HEK293 (cell line): ENCODE data around the gene GALNT1.

Experiments
- HOXA7 ChIP-seq: sonication (generic); formaldehyde crosslinking; IDR thresholded peaks from 2 replicates; pipeline ENCODE4 v1.8.1; 2022; ENCODE audit warnings: missing genetic modification reagents, borderline replicate concordance
- KLF7 ChIP-seq: fragments of 450-650 bp; formaldehyde crosslinking; IDR thresholded peaks from 2 replicates; pipeline ENCODE4 v1.5.1; 2016; ENCODE audit warnings: missing biosample characterization, missing genetic modification characterization, borderline replicate concordance
- OVOL3 ChIP-seq: fragments of 450-650 bp; formaldehyde crosslinking; IDR thresholded peaks from 2 replicates; pipeline ENCODE4 v1.5.1; 2016; ENCODE audit warnings: missing biosample characterization, missing genetic modification characterization
- ZBTB8A ChIP-seq: fragments of 450-650 bp; formaldehyde crosslinking; IDR thresholded peaks from 2 replicates; pipeline ENCODE4 v1.5.1; 2016; ENCODE audit warnings: missing biosample characterization, missing genetic modification characterization
- ZNF211 ChIP-seq: fragments of 450-650 bp; formaldehyde crosslinking; IDR thresholded peaks from 2 replicates; pipeline ENCODE4 v1.5.1; 2016; ENCODE audit warnings: low read depth, missing biosample characterization, missing genetic modification characterization
- ZNF510 ChIP-seq: fragments of 450-650 bp; formaldehyde crosslinking; IDR thresholded peaks from 2 replicates; pipeline ENCODE4 v1.5.1; 2018; ENCODE audit warnings: mild to moderate bottlenecking, missing genetic modification characterization, missing biosample characterization; ENCODE audit not compliant: insufficient replicate concordance
- ZNF521 ChIP-seq: fragments of 450-650 bp; formaldehyde crosslinking; IDR thresholded peaks from 2 replicates; pipeline ENCODE4 v1.5.1; 2017; ENCODE audit warnings: missing biosample characterization, mild to moderate bottlenecking, missing genetic modification characterization
- ZNF639 ChIP-seq: fragments of 450-650 bp; formaldehyde crosslinking; IDR thresholded peaks from 2 replicates; pipeline ENCODE4 v1.5.1; 2016; ENCODE audit warnings: missing biosample characterization, missing genetic modification characterization
- ZNF660 ChIP-seq: fragments of 450-650 bp; IDR thresholded peaks from 2 replicates; pipeline ENCODE4 v1.5.1; 2018; ENCODE audit warnings: missing biosample characterization, mild to moderate bottlenecking, missing genetic modification characterization
- ZSCAN18 ChIP-seq: fragments of 450-650 bp; formaldehyde crosslinking; IDR thresholded peaks from 2 replicates; pipeline ENCODE4 v1.5.1; 2016; ENCODE audit warnings: missing biosample characterization, missing genetic modification characterization
- TF ChIP-seq, protein P1 (sequence below): fragments of 450-650 bp; formaldehyde crosslinking; IDR thresholded peaks from 2 replicates; pipeline ENCODE4 v1.5.1; 2016; ENCODE audit warnings: missing biosample characterization, missing genetic modification characterization
- TF ChIP-seq, protein P2 (sequence below): fragments of 450-650 bp; formaldehyde crosslinking; IDR thresholded peaks from 2 replicates; pipeline ENCODE4 v1.5.1; 2016; ENCODE audit warnings: missing biosample characterization, missing genetic modification characterization
- TF ChIP-seq, protein P3 (sequence below): fragments of 450-650 bp; formaldehyde crosslinking; IDR thresholded peaks from 2 replicates; pipeline ENCODE4 v1.5.1; 2016; ENCODE audit warnings: missing biosample characterization, missing genetic modification characterization, borderline replicate concordance
- TF ChIP-seq, protein P4 (sequence below): fragments of 450-650 bp; formaldehyde crosslinking; conservative IDR thresholded peaks from 2 replicates; pipeline ENCODE4 v1.5.1; 2016; ENCODE audit warnings: low read depth, missing biosample characterization, missing genetic modification characterization

DNA sequence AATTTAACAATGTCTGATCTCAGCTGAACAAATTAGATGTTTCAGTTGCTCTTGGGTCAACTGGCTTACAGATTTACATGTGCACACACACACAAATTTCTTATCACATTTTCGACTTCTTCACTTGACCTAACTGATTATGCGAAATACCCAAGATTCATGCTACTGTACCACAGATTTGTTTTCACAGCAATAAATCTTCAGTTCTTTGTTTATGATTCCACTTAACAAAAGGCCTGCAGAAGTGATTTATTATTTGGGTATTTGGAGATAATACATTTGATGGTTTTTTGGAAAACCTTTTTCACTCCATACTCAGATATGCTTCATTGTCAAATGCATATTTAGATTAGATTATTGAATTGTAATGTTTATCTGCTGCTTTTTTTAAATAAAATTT lies 129.0 kb downstream of the GALNT1 start:
- TF ChIP-seq, protein P1, sequence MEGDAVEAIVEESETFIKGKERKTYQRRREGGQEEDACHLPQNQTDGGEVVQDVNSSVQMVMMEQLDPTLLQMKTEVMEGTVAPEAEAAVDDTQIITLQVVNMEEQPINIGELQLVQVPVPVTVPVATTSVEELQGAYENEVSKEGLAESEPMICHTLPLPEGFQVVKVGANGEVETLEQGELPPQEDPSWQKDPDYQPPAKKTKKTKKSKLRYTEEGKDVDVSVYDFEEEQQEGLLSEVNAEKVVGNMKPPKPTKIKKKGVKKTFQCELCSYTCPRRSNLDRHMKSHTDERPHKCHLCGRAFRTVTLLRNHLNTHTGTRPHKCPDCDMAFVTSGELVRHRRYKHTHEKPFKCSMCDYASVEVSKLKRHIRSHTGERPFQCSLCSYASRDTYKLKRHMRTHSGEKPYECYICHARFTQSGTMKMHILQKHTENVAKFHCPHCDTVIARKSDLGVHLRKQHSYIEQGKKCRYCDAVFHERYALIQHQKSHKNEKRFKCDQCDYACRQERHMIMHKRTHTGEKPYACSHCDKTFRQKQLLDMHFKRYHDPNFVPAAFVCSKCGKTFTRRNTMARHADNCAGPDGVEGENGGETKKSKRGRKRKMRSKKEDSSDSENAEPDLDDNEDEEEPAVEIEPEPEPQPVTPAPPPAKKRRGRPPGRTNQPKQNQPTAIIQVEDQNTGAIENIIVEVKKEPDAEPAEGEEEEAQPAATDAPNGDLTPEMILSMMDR: no peak
- TF ChIP-seq ZNF211 (tag by site-specific recombination): no peak
- TF ChIP-seq, protein P2, sequence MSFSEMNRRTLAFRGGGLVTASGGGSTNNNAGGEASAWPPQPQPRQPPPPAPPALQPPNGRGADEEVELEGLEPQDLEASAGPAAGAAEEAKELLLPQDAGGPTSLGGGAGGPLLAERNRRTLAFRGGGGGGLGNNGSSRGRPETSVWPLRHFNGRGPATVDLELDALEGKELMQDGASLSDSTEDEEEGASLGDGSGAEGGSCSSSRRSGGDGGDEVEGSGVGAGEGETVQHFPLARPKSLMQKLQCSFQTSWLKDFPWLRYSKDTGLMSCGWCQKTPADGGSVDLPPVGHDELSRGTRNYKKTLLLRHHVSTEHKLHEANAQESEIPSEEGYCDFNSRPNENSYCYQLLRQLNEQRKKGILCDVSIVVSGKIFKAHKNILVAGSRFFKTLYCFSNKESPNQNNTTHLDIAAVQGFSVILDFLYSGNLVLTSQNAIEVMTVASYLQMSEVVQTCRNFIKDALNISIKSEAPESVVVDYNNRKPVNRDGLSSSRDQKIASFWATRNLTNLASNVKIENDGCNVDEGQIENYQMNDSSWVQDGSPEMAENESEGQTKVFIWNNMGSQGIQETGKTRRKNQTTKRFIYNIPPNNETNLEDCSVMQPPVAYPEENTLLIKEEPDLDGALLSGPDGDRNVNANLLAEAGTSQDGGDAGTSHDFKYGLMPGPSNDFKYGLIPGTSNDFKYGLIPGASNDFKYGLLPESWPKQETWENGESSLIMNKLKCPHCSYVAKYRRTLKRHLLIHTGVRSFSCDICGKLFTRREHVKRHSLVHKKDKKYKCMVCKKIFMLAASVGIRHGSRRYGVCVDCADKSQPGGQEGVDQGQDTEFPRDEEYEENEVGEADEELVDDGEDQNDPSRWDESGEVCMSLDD: no peak
- no peak for TF ChIP-seq ZNF639
- no peak for TF ChIP-seq ZNF510 (tag by site-specific recombination)
- TF ChIP-seq ZBTB8A (tag by site-specific recombination): no peak
- no peak for TF ChIP-seq ZNF660
- TF ChIP-seq KLF7 (tag by site-specific recombination): no peak
- TF ChIP-seq, protein P3, sequence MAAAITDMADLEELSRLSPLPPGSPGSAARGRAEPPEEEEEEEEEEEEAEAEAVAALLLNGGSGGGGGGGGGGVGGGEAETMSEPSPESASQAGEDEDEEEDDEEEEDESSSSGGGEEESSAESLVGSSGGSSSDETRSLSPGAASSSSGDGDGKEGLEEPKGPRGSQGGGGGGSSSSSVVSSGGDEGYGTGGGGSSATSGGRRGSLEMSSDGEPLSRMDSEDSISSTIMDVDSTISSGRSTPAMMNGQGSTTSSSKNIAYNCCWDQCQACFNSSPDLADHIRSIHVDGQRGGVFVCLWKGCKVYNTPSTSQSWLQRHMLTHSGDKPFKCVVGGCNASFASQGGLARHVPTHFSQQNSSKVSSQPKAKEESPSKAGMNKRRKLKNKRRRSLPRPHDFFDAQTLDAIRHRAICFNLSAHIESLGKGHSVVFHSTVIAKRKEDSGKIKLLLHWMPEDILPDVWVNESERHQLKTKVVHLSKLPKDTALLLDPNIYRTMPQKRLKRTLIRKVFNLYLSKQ (tag by site-specific recombination): no peak
- TF ChIP-seq ZNF521 (tag by site-specific recombination): no peak
- no peak for TF ChIP-seq OVOL3
- TF ChIP-seq ZSCAN18 (tag by site-specific recombination): no peak
- TF ChIP-seq HOXA7: no peak
- TF ChIP-seq, protein P4, sequence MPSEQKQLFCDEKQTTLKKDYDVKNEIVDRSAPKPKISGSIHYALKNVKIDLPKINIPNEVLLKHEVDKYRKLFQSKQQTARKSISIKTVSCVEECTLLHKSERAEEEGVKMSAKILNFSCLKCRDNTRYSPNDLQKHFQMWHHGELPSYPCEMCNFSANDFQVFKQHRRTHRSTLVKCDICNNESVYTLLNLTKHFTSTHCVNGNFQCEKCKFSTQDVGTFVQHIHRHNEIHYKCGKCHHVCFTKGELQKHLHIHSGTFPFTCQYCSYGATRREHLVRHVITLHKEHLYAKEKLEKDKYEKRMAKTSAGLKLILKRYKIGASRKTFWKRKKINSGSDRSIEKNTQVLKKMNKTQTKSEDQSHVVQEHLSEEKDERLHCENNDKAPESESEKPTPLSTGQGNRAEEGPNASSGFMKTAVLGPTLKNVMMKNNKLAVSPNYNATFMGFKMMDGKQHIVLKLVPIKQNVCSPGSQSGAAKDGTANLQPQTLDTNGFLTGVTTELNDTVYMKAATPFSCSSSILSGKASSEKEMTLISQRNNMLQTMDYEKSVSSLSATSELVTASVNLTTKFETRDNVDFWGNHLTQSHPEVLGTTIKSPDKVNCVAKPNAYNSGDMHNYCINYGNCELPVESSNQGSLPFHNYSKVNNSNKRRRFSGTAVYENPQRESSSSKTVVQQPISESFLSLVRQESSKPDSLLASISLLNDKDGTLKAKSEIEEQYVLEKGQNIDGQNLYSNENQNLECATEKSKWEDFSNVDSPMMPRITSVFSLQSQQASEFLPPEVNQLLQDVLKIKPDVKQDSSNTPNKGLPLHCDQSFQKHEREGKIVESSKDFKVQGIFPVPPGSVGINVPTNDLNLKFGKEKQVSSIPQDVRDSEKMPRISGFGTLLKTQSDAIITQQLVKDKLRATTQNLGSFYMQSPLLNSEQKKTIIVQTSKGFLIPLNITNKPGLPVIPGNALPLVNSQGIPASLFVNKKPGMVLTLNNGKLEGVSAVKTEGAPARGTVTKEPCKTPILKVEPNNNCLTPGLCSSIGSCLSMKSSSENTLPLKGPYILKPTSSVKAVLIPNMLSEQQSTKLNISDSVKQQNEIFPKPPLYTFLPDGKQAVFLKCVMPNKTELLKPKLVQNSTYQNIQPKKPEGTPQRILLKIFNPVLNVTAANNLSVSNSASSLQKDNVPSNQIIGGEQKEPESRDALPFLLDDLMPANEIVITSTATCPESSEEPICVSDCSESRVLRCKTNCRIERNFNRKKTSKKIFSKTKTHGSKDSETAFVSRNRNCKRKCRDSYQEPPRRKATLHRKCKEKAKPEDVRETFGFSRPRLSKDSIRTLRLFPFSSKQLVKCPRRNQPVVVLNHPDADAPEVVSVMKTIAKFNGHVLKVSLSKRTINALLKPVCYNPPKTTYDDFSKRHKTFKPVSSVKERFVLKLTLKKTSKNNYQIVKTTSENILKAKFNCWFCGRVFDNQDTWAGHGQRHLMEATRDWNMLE (tag by site-specific recombination): no peak
